Measurements from ENCODE around the gene IFIT1. TPM values are rescaled to one million over a fixed set of nuclear protein-coding genes. Genes with fewer than 3 reads are reported as not detected.
"Not testable (repeated sequence)": the region's sequence is repeated elsewhere in the genome, so short reads cannot be mapped to it uniquely, and the experiment has no call there.

IFIT1 gene
- total RNA-seq, 1 donor from 2014 or later = 2.4 TPM

DNA sequence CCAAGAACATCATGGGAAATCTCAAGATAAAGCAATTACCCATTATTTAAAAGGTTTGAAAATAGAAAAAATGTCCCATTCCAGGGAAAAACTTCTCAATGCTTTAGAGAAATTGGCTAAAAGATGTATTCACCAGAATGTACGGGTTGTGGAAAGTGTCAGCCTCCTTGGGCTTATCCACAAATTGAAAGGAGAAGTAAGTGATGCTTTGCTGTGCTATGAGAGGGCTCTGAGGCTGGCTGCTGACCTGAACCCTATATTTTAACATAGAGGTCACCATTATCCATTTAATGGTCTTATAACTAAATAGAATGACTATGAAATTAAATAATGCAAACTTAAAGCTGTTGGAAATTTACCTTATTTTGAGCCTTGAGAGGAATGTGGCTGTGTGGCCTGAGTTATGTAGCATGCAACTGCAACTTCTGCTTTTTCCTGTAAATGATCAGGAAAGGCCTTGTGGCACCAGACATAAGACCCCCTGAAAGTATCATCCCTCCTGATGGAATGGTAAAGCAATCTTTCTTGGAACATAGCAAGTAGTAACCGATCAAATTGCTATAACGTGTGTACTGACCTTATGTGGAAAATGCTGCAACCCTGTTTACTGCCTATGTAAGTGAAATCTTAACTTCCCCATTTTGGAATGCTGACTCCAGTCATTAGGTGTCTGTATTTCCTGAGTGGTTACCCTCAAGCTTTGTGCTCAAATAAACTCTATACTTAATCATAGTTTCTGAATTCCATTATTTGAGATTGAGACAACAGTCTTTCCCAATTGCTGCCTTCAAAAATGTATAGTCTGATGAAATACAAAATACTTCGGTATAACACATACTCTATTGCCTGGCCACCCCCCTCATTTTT is 7.7 kb upstream of the IFIT1 start:
- no peaks in the 10 kb centered on the region for H3K36me3 Mint-ChIP-seq (ENCODE audit: low read depth)
- no peak overlapping the region for H3K4me3 Mint-ChIP-seq
- TF ChIP-seq CTCF (conservative IDR thresholded peaks at IDR 0.05) = no peak
- no peak for DNase-seq (ENCODE audit: low read depth, low spot score)
- no peaks in the 10 kb centered on the region for H3K27me3 Mint-ChIP-seq (ENCODE audit: low read depth)
- no peak overlapping the region for H3K27ac Mint-ChIP-seq (ENCODE audit: unreplicated experiment)
- no peaks in the 10 kb centered on the region for H3K9me3 Mint-ChIP-seq
- no peaks in the 10 kb centered on the region for H3K4me1 Mint-ChIP-seq

DNA sequence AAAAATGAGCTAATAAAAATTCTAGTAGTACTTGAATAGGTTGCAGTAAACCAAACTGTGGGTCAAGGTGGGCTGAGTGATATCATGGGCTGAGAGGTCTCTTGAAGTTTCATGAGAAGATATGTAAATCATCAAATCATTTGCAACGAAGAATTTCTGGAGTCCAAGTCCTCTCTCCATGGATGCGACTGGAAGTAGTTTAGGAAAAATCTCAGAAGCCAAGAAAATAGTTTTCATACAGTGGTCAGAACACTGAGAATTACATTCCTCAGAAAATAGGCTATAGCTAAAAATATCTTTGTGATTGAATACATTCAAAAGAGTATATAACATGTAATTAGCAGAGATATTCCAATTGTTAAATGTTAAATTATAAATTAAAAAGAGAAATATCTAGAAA is 3.6 kb upstream of the IFIT1 start:
- DNase-seq (ENCODE audit: low read depth, low spot score) = no peak
- no peak for TF ChIP-seq CTCF (conservative IDR thresholded peaks at IDR 0.05)
- Mint-ChIP-seq H3K27ac (ENCODE audit: unreplicated experiment) (peak overlapping the region; percentile 62), H3K27me3 (ENCODE audit: low read depth) (no peaks in the 10 kb centered on the region), H3K9me3 (no peaks in the 10 kb centered on the region), H3K36me3 (ENCODE audit: low read depth) (no peaks in the 10 kb centered on the region), H3K4me3 (no peak overlapping the region), H3K4me1 (peaks cover 14% of the 10 kb centered on the region)

GRCh38 chr10:89389254-89389653 is 3.2 kb upstream of the IFIT1 start:
- no peak overlapping the region for H3K4me3 Mint-ChIP-seq
- peak; percentile 41 for TF ChIP-seq CTCF (conservative IDR thresholded peaks at IDR 0.05)
- peaks cover 14% of the 10 kb centered on the region for H3K4me1 Mint-ChIP-seq
- H3K36me3 Mint-ChIP-seq (ENCODE audit: low read depth) = no peaks in the 10 kb centered on the region
- no peak overlapping the region for H3K27ac Mint-ChIP-seq (ENCODE audit: unreplicated experiment)
- no peak for DNase-seq (ENCODE audit: low read depth, low spot score)
- no peaks in the 10 kb centered on the region for H3K9me3 Mint-ChIP-seq
- no peaks in the 10 kb centered on the region for H3K27me3 Mint-ChIP-seq (ENCODE audit: low read depth)

DNA sequence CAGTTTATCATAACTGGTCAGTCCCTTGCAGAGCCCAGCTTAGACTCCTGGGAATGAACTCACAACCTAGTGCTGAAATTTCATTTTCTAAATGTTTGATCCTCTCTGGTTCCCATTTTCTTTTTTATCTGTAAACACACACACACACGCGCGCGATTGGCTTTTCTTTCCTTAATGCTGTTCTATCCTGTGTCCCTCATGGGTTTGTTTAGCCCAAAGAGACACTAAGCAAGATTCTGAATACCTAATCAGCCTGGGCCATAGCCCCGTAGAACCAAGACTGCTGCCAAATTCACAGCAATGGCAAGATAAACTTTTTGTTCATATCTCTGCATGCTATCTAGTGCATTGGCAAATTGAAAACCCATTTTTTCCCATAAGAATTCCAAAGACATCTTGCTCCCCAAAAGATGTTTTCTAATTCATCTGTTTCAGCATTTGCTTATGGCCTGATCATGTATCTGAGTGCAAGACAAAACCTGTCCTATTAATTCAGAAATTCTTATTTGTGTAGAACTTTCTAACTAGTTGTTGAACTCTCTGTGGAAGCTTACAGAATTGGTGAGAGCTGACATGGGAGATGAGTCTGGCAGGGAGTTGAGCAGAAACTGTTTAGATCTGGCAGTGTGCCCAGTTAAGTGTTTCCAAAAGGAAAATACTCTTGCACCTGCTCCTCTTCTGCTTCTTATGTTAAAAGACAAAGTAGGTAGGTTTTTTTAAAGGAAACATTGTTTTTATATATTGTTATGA is 1.8 kb upstream of the IFIT1 start:
- H3K36me3 Mint-ChIP-seq (ENCODE audit: low read depth) = no peaks in the 10 kb centered on the region
- H3K4me1 Mint-ChIP-seq = peaks cover 14% of the 10 kb centered on the region
- H3K9me3 Mint-ChIP-seq = no peaks in the 10 kb centered on the region
- no peak for TF ChIP-seq CTCF (conservative IDR thresholded peaks at IDR 0.05)
- H3K27me3 Mint-ChIP-seq (ENCODE audit: low read depth) = no peaks in the 10 kb centered on the region
- no peak for DNase-seq (ENCODE audit: low read depth, low spot score)
- no peak overlapping the region for H3K4me3 Mint-ChIP-seq
- no peak overlapping the region for H3K27ac Mint-ChIP-seq (ENCODE audit: unreplicated experiment)

GRCh38 chr10:89391226-89391576 is 1.2 kb upstream of the IFIT1 start:
- H3K27me3 Mint-ChIP-seq (ENCODE audit: low read depth); H3K4me3 Mint-ChIP-seq; DNase-seq (ENCODE audit: low read depth, low spot score); H3K36me3 Mint-ChIP-seq (ENCODE audit: low read depth); H3K9me3 Mint-ChIP-seq; H3K27ac Mint-ChIP-seq (ENCODE audit: unreplicated experiment): not testable (repeated sequence)
- H3K4me1 Mint-ChIP-seq = peaks cover 14% of the 10 kb centered on the region

- no peak for TF ChIP-seq CTCF (conservative IDR thresholded peaks at IDR 0.05)
- DNase-seq (ENCODE audit: low read depth, low spot score) = no peak
- Mint-ChIP-seq H3K27me3 (ENCODE audit: low read depth) (no peaks in the 10 kb centered on the region), H3K36me3 (ENCODE audit: low read depth) (peaks cover 2% of the 10 kb centered on the region), H3K27ac (ENCODE audit: unreplicated experiment) (no peak overlapping the region), H3K9me3 (peaks cover 6% of the 10 kb centered on the region), H3K4me3 (no peak overlapping the region), H3K4me1 (peaks cover 20% of the 10 kb centered on the region)
These were observed 551 bp downstream of the IFIT1 start for GRCh38 chr10:89392974-89393373.
